Smooth muscle cell (in vitro differentiated cells): ENCODE measurements around the gene NSG1. TPM values are rescaled to one million over a fixed set of nuclear protein-coding genes. Genes with fewer than 3 reads are reported as not detected.

ENCODE experiments used
- DNase-seq: peaks from one replicate; lab custom pipeline; 2025; ENCODE audit not compliant: unreplicated experiment; lab: John Stamatoyannopoulos, UW
- H2AFZ ChIP-seq: fragments of 200-600 bp; sonication (generic); 2 replicates; pipeline ENCODE4 v1.6.0; 2016; ENCODE audit warnings: antibody characterized with exemption, low read depth, mild to moderate bottlenecking
- H3F3A ChIP-seq: fragments of 200-600 bp; sonication (generic); 2 replicates; pipeline ENCODE4 v1.6.0; 2017; ENCODE audit warnings: antibody characterized with exemption, low read depth
- H3K27ac ChIP-seq: fragments of 200-600 bp; sonication (generic); 2 replicates; pipeline ENCODE4 v1.5.1; 2016; ENCODE audit warnings: low read depth, mild to moderate bottlenecking
- H3K27me3 ChIP-seq: fragments of 200-600 bp; sonication (generic); 2 replicates; pipeline ENCODE4 v1.6.1; 2016; ENCODE audit warnings: low read depth, mild to moderate bottlenecking
- H3K36me3 ChIP-seq: fragments of 200-600 bp; sonication (generic); 2 replicates; pipeline ENCODE4 v1.5.1; 2016; ENCODE audit warnings: low read depth
- H3K4me1 ChIP-seq: fragments of 200-600 bp; sonication (generic); 2 replicates; pipeline ENCODE4 v1.5.1; 2016; ENCODE audit warnings: low read depth
- H3K4me2 ChIP-seq: fragments of 200-600 bp; sonication (generic); 2 replicates; pipeline ENCODE4 v1.6.0; 2016; ENCODE audit warnings: mild to moderate bottlenecking
- H3K4me3 ChIP-seq: fragments of 200-600 bp; sonication (generic); 2 replicates; pipeline ENCODE4 v1.5.1; 2016; ENCODE audit warnings: mild to moderate bottlenecking
- H3K79me2 ChIP-seq: fragments of 200-600 bp; sonication (generic); 2 replicates; pipeline ENCODE4 v1.6.0; 2016; ENCODE audit warnings: low read depth, mild to moderate bottlenecking
- H3K9ac ChIP-seq: fragments of 200-600 bp; sonication (generic); 2 replicates; pipeline ENCODE4 v1.6.0; 2016; ENCODE audit warnings: low read depth
- H3K9me3 ChIP-seq: fragments of 200-600 bp; sonication (generic); replicated peaks from 2 replicates; pipeline ENCODE4 v1.5.1; 2016; ENCODE audit warnings: low read depth
- H4K20me1 ChIP-seq: fragments of 200-600 bp; sonication (generic); 2 replicates; pipeline ENCODE4 v1.6.0; 2016; ENCODE audit warnings: low read depth
- CTCF ChIP-seq: fragments of 200-600 bp; sonication (generic); IDR thresholded peaks from 2 replicates; pipeline ENCODE4 v1.5.1; 2017; ENCODE audit warnings: borderline replicate concordance, mild to moderate bottlenecking, antibody characterized with exemption; ENCODE audit not compliant: insufficient read depth, poor library complexity, severe bottlenecking
- WGBS: methylation state at CpG from one replicate; pipeline ENCODE4 v1.1.7; 2016; ENCODE audit warnings: low lambda C conversion rate; 5-methylcytosine and 5-hydroxymethylcytosine counted together
- polyA plus RNA-seq: library from polyadenylated mRNA; unstranded; fragments of >200 nt; fragmentation: Nextera tagmentation; extraction: Ambion mirVana; gene quantifications from 2 replicates; pipeline ENCODE4 v1.2.1, GENCODE V29; 2016
- total RNA-seq: library from RNA; depleted of rRNA; stranded (reverse); fragments of >200 nt; gene quantifications from 2 replicates; pipeline ENCODE4 v1.2.3, GENCODE V29; 2014

NSG1 gene
- total and polyA plus RNA-seq, 2 experiments from 2014 or later = 8.4 to 11.4 TPM

- Histone ChIP-seq H3K4me1 (no peaks in the 10 kb centered on the region), H3K9ac (no peak overlapping the region), H4K20me1 (no peaks in the 10 kb centered on the region), H3K79me2 (no peaks in the 10 kb centered on the region), H3K9me3 (no peaks in the 10 kb centered on the region), H3K27me3 (no peaks in the 10 kb centered on the region), H3K4me2 (no peak overlapping the region), H2AFZ (no peak overlapping the region), H3K4me3 (no peak overlapping the region), H3F3A (no peaks in the 10 kb centered on the region), H3K36me3 (no peaks in the 10 kb centered on the region), H3K27ac (no peak overlapping the region)
- TF ChIP-seq CTCF = no peak
- DNase-seq = no peak
- 96% methylated on average over 18 of the region's 19 CpGs for WGBS
These were observed 28.4 kb downstream of the NSG1 start for GRCh38 chr4:4415107-4415805.

- H3K4me3 ChIP-seq = no peak overlapping the region
- no peak for DNase-seq
- 96% methylated on average over 27 of the region's 27 CpGs for WGBS
- no peak overlapping the region for H2AFZ ChIP-seq
- no peaks in the 10 kb centered on the region for H4K20me1 ChIP-seq
- H3K4me2 ChIP-seq = no peak overlapping the region
- H3K4me1 ChIP-seq = no peaks in the 10 kb centered on the region
- H3K27ac ChIP-seq = no peak overlapping the region
- TF ChIP-seq CTCF = no peak
- H3K27me3 ChIP-seq = no peaks in the 10 kb centered on the region
- H3K79me2 ChIP-seq = no peaks in the 10 kb centered on the region
- no peaks in the 10 kb centered on the region for H3K9me3 ChIP-seq
- H3K9ac ChIP-seq = no peak overlapping the region
- no peaks in the 10 kb centered on the region for H3K36me3 ChIP-seq
- no peaks in the 10 kb centered on the region for H3F3A ChIP-seq
These were observed 29.2 kb downstream of the NSG1 start for GRCh38 chr4:4415806-4416805.

GRCh38 chr4:4416981-4417380 is 30.1 kb downstream of the NSG1 start:
- Histone ChIP-seq H2AFZ (no peak overlapping the region), H3K9ac (no peak overlapping the region), H3K4me1 (no peaks in the 10 kb centered on the region), H3K4me2 (no peak overlapping the region), H3F3A (no peaks in the 10 kb centered on the region), H3K27me3 (no peaks in the 10 kb centered on the region), H4K20me1 (no peaks in the 10 kb centered on the region), H3K36me3 (no peaks in the 10 kb centered on the region), H3K9me3 (no peaks in the 10 kb centered on the region), H3K27ac (no peak overlapping the region), H3K4me3 (no peak overlapping the region), H3K79me2 (no peaks in the 10 kb centered on the region)
- DNase-seq = no peak
- no peak for TF ChIP-seq CTCF
- 97% methylated on average over 11 of the region's 11 CpGs for WGBS
